ENCODE measurements around the gene RBM17. TPM values are rescaled to one million over a fixed set of nuclear protein-coding genes. Genes with fewer than 3 reads are reported as not detected.

RBM17 gene
- total RNA-seq, 4 donors from 2014 or later = 58.2 to 97.9 (median 80.0) TPM

DNA sequence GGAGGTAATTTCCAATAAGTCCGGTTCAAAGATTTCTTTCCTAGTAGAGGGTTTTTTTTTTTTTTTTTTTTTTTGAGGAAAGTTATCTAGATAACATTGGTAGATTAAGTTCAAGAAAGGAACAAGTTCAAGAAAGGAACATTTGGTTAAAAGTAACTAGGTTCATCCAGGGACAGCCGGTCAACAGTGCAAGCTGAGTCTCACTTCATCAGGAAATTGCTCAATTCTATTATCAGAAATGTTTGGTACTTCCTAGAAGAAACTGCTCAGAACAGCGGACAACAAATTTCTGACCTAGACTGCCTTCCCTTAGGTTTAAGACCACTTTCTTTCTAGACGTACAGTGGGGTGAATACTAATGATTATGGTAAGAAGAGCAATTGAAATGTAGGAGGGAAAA, 23.0 kb upstream of the RBM17 start:
- TF ChIP-seq, protein P1, sequence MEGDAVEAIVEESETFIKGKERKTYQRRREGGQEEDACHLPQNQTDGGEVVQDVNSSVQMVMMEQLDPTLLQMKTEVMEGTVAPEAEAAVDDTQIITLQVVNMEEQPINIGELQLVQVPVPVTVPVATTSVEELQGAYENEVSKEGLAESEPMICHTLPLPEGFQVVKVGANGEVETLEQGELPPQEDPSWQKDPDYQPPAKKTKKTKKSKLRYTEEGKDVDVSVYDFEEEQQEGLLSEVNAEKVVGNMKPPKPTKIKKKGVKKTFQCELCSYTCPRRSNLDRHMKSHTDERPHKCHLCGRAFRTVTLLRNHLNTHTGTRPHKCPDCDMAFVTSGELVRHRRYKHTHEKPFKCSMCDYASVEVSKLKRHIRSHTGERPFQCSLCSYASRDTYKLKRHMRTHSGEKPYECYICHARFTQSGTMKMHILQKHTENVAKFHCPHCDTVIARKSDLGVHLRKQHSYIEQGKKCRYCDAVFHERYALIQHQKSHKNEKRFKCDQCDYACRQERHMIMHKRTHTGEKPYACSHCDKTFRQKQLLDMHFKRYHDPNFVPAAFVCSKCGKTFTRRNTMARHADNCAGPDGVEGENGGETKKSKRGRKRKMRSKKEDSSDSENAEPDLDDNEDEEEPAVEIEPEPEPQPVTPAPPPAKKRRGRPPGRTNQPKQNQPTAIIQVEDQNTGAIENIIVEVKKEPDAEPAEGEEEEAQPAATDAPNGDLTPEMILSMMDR (IDR thresholded peaks at IDR 0.05) = no peak
- ATAC-seq (ENCODE audit: low FRiP score) = peak; percentile 60

GRCh38 chr10:6067457-6067856, 21.4 kb upstream of the RBM17 start:
- DNase-seq (ENCODE audit: low spot score) (no peak), ATAC-seq (ENCODE audit: low FRiP score) (no peak)

More for the DNA sequence above, 23.0 kb upstream of the RBM17 start:
- no peak for DNase-seq (ENCODE audit: low spot score)

GRCh38 chr10:6068006-6068405, 20.8 kb upstream of the RBM17 start:
- DNase-seq (ENCODE audit: low spot score) (no peak), ATAC-seq (ENCODE audit: low FRiP score) (no peak)

More at GRCh38 chr10:6067457-6067856, 21.4 kb upstream of the RBM17 start:
- TF ChIP-seq, protein P1 (IDR thresholded peaks at IDR 0.05) = no peak

GRCh38 chr10:6068422-6068821, 20.4 kb upstream of the RBM17 start:
- ATAC-seq (ENCODE audit: low FRiP score) (no peak), DNase-seq (ENCODE audit: low spot score) (no peak)
- TF ChIP-seq, protein P1 (IDR thresholded peaks at IDR 0.05) = no peak

More at GRCh38 chr10:6068006-6068405, 20.8 kb upstream of the RBM17 start:
- TF ChIP-seq, protein P1 (IDR thresholded peaks at IDR 0.05) = no peak

DNA sequence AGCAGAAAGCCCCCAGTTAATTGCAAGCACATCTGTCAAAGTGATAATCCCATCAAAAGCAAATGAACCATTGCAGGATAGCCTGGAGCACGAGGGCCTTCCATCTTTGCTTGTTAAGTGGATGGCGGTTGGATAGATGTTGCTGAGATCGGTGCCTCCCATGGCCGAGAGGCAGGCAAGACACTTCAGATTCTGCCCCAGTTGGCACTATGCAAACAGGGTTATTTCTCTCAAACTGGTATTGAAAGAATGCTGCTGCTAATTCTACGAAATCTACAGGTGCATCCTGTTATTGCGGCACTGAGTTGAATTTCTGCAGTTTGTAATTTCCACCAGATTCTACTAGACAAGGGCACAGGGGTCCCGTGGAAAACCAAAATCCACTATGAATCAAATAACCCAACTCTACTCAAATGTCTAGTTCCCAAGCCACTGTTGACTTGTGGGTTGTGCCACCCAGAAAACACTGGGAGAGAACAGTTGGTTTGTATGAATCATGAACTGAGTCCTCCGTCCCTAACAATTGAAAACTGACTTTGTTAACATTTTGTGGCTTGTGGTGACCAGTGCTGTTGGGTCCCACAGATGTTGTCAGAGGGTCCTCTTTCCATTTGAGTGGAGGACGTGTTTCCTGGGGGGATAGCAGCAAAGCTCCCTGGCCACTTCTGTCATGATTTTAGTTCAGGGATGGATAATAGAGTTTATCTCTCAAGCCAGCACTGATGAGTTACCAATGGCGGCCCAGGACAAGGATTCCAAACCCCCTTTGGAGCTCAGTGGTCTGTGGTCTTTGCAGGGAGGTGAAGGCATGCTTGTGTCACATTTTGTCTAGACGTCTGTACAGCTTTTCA, 19.5 kb upstream of the RBM17 start:
- no peak for ATAC-seq (ENCODE audit: low FRiP score)
- TF ChIP-seq, protein P1 (IDR thresholded peaks at IDR 0.05) = no peak
- DNase-seq (ENCODE audit: low spot score) = no peak

DNA sequence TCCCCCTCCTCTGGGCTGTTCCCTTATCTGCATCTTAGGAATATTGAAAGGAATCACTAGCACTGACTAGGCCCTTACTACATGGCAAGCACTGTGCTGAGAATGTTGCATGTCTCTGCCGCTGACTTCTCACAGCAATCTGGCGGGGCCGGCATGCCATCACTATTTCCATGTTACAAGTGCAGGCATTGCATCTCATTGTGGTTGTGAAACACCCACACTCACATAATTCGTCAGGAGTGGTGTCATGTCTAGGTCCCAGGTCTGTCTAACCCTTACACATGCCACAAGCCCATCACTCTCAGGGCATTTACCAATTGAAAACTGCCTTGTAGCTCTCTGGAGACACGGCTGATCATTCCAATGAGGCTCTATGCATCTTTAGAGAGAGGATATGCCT, 18.2 kb upstream of the RBM17 start:
- TF ChIP-seq, protein P1 (IDR thresholded peaks at IDR 0.05) = no peak
- ATAC-seq (ENCODE audit: low FRiP score) (no peak), DNase-seq (ENCODE audit: low spot score) (no peak)
